Osteoblast (primary cell): ENCODE results near the gene VCL. TPM values are rescaled to one million over a fixed set of nuclear protein-coding genes. Genes with fewer than 3 reads are reported as not detected.

Experiments used
- DNase-seq: peaks from one replicate; pipeline ENCODE4 v3.0.0; 2011; ENCODE audit warnings: low spot score, mixed read lengths; ENCODE audit not compliant: insufficient read length; ENCODE audit errors: missing footprints
- H2AFZ ChIP-seq: 2 replicates; pipeline ENCODE4 v1.6.0; 2011; ENCODE audit warnings: mild to moderate bottlenecking, low read length
- H3K27ac ChIP-seq: 2 replicates; pipeline ENCODE4 v1.5.1; 2011; ENCODE audit warnings: mild to moderate bottlenecking, low read depth, low read length, moderate library complexity
- H3K27me3 ChIP-seq: 2 replicates; pipeline ENCODE4 v1.6.0; 2012; ENCODE audit warnings: mild to moderate bottlenecking, control low read depth, inconsistent platforms, low read length, moderate library complexity; ENCODE audit not compliant: insufficient read depth
- H3K36me3 ChIP-seq: 2 replicates; pipeline ENCODE4 v1.5.1; 2011; ENCODE audit warnings: mild to moderate bottlenecking, low read length, control low read depth, moderate library complexity; ENCODE audit not compliant: insufficient read depth
- H3K4me1 ChIP-seq: 2 replicates; pipeline ENCODE4 v1.5.1; 2011; ENCODE audit warnings: mild to moderate bottlenecking, low read length, control low read depth, moderate library complexity; ENCODE audit not compliant: insufficient read depth
- H3K4me2 ChIP-seq: 2 replicates; pipeline ENCODE4 v1.6.0; 2011; ENCODE audit warnings: mild to moderate bottlenecking, low read length; ENCODE audit not compliant: insufficient read depth
- H3K4me3 ChIP-seq: fragments of 200-600 bp; sonication (generic); 3 replicates; pipeline ENCODE4 v1.5.1; 2012; ENCODE audit warnings: mild to moderate bottlenecking, low read length, inconsistent platforms; ENCODE audit not compliant: insufficient read depth
- H3K79me2 ChIP-seq: 2 replicates; pipeline ENCODE4 v1.6.0; 2012; ENCODE audit warnings: mild to moderate bottlenecking, low read length, control low read depth, inconsistent platforms; ENCODE audit not compliant: insufficient read depth
- H3K9me3 ChIP-seq: 2 replicates; pipeline ENCODE4 v1.5.1; 2011; ENCODE audit warnings: low read depth, low read length, control low read depth
- H4K20me1 ChIP-seq: 2 replicates; pipeline ENCODE4 v1.6.0; 2012; ENCODE audit warnings: mild to moderate bottlenecking, low read length, control low read depth; ENCODE audit not compliant: insufficient read depth
- CTCF ChIP-seq: IDR thresholded peaks from 2 replicates; pipeline ENCODE4 v1.5.1; 2011; ENCODE audit warnings: mild to moderate bottlenecking, low read depth, low read length, moderate library complexity; ENCODE audit errors: extremely low read depth
- total RNA-seq: library from RNA; depleted of rRNA; stranded (reverse); fragments of >200 nt; gene quantifications from 2 replicates; pipeline ENCODE4 v1.2.3, GENCODE V29; 2012

The VCL gene
- total RNA-seq, 1 donor, result 201 TPM

GRCh38 chr10:74114041-74114448, 116.1 kb downstream of the VCL start:
- no peak for TF ChIP-seq CTCF
- peaks cover 67% of the 10 kb centered on the region for H3K79me2 ChIP-seq
- no peak overlapping the region for H3K4me3 ChIP-seq
- no peak overlapping the region for H3K4me2 ChIP-seq
- no peak overlapping the region for H3K27ac ChIP-seq
- peaks cover 98% of the 10 kb centered on the region for H3K36me3 ChIP-seq
- H3K4me1 ChIP-seq, result peaks cover 4% of the 10 kb centered on the region
- no peak for DNase-seq
- H4K20me1 ChIP-seq, result peaks cover 38% of the 10 kb centered on the region
- no peaks in the 10 kb centered on the region for H3K9me3 ChIP-seq
- no peaks in the 10 kb centered on the region for H3K27me3 ChIP-seq
- no peak overlapping the region for H2AFZ ChIP-seq

- peaks cover 29% of the 10 kb centered on the region for H4K20me1 ChIP-seq
- no peak for TF ChIP-seq CTCF
- peaks cover 96% of the 10 kb centered on the region for H3K36me3 ChIP-seq
Measured at GRCh38 chr10:74117738-74118137, 119.8 kb downstream of the VCL start.

GRCh38 chr10:74118804-74119203, 120.9 kb downstream of the VCL start:
- Histone ChIP-seq H3K9me3 (no peaks in the 10 kb centered on the region), H3K4me2 (no peak overlapping the region), H3K27ac (peak overlapping the region; percentile 1), H3K27me3 (no peaks in the 10 kb centered on the region), H3K79me2 (peaks cover 22% of the 10 kb centered on the region), H3K4me1 (peaks cover 8% of the 10 kb centered on the region), H3K4me3 (no peak overlapping the region), H2AFZ (no peak overlapping the region), H4K20me1 (peaks cover 21% of the 10 kb centered on the region), H3K36me3 (peaks cover 96% of the 10 kb centered on the region)
- DNase-seq, result peak; percentile 55
- no peak for TF ChIP-seq CTCF

More at GRCh38 chr10:74117738-74118137, 119.8 kb downstream of the VCL start:
- Histone ChIP-seq H3K4me3 (no peak overlapping the region), H3K9me3 (no peaks in the 10 kb centered on the region), H3K4me1 (peaks cover 8% of the 10 kb centered on the region), H3K27me3 (no peaks in the 10 kb centered on the region), H3K79me2 (peaks cover 32% of the 10 kb centered on the region), H3K4me2 (no peak overlapping the region), H3K27ac (peak overlapping the region; percentile 1), H2AFZ (no peak overlapping the region)
- DNase-seq, result no peak

GRCh38 chr10:74120911-74121310, 123.0 kb downstream of the VCL start:
- Histone ChIP-seq H3K4me2 (no peak overlapping the region), H4K20me1 (peaks cover 13% of the 10 kb centered on the region), H3K9me3 (no peaks in the 10 kb centered on the region), H3K4me1 (peaks cover 8% of the 10 kb centered on the region), H3K36me3 (peaks cover 85% of the 10 kb centered on the region), H3K79me2 (peaks cover 5% of the 10 kb centered on the region), H3K4me3 (no peak overlapping the region), H2AFZ (no peak overlapping the region), H3K27me3 (no peaks in the 10 kb centered on the region), H3K27ac (no peak overlapping the region)
- no peak for TF ChIP-seq CTCF
- DNase-seq, result no peak
